Measurements from ENCODE around the gene ZNF322.

DNA sequence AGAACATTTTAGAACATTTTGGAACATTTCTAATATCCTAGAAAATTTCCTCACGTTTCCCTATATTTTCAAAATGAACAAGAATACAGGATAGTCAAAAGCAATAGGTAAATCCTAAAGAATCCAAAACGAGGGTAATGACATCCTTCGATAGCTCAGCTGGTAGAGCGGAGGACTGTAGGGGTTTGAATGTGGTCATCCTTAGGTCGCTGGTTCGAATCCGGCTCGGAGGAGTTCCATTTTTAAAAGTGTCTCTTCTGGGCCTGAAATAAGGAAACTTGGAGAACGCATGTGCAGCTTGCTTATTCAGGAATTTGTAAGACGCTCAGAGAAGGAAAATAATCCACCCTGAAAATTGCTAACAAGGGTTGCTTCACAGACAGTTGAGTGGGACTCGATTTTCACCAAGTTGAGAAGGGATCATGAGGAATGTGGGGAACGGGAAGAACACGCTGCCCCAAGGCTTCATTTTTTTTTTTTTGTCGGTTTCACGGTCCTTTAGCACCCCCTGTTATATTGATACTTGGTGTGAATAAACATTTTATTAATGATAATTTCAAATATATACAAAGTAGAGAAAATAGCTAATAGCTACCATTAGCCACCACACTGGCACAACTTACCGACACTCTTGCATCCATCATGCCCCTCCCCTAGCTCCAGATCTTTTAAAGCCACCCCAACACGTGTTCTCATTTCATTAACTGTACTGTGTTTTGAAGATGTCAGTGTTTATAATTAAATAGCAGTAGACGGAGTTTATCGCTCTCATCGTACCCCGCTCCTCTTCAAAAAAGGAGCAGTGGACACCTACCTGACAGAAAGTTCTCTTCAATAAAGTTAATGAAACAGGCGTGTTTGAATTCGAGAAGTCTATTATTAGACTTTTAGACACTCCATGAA lies 64.6 kb downstream of the ZNF322 start:
- TF ChIP-seq POLR2A (IDR thresholded peaks at IDR 0.05): no peak
- TF ChIP-seq POLR2AphosphoS5 (IDR thresholded peaks at IDR 0.05): no peak
- TF ChIP-seq, protein P1, sequence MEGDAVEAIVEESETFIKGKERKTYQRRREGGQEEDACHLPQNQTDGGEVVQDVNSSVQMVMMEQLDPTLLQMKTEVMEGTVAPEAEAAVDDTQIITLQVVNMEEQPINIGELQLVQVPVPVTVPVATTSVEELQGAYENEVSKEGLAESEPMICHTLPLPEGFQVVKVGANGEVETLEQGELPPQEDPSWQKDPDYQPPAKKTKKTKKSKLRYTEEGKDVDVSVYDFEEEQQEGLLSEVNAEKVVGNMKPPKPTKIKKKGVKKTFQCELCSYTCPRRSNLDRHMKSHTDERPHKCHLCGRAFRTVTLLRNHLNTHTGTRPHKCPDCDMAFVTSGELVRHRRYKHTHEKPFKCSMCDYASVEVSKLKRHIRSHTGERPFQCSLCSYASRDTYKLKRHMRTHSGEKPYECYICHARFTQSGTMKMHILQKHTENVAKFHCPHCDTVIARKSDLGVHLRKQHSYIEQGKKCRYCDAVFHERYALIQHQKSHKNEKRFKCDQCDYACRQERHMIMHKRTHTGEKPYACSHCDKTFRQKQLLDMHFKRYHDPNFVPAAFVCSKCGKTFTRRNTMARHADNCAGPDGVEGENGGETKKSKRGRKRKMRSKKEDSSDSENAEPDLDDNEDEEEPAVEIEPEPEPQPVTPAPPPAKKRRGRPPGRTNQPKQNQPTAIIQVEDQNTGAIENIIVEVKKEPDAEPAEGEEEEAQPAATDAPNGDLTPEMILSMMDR (IDR thresholded peaks at IDR 0.05 in 8 of 11, conservative IDR thresholded peaks at IDR 0.05 in 3 of 11): no peak
